WTC11 (cell line): ENCODE results near the gene FAH. TPM values are rescaled to one million over a fixed set of nuclear protein-coding genes. Genes with fewer than 3 reads are reported as not detected.
A peak's percentile ranks its signal among the peaks of the same experiment; 100 is the strongest.

Experiments
- ATAC-seq: fragments of 200-7000 bp; cut with Tn5 transposase; 2 replicates; pipeline ENCODE4 v1.10.0; 2021; ENCODE audit warnings: mild to moderate bottlenecking, moderate library complexity
- CTCF ChIA-PET: fragments of 300-600 bp; sonication (Branson Sonifier 250); formaldehyde crosslinking; loops from one replicate; lab custom pipeline; 2021; ENCODE audit warnings: antibody characterized with exemption; lab: Charles Lee
- POLR2A ChIA-PET: fragments of 350-600 bp; sonication (Branson Sonifier 250); formaldehyde crosslinking; loops from one replicate; lab custom pipeline; 2021; ENCODE audit warnings: antibody characterized with exemption; lab: Charles Lee
- DNase-seq: peaks from one replicate; pipeline ENCODE4 v3.0.0; 2021; ENCODE audit warnings: low spot score
- H3K27ac Mint-ChIP-seq: 2 replicates; pipeline ENCODE4 v1.8.0; 2021; ENCODE audit warnings: mixed read lengths
- H3K27me3 Mint-ChIP-seq: 2 replicates; pipeline ENCODE4 v1.8.0; 2021; ENCODE audit warnings: low read depth, mild to moderate bottlenecking, moderate library complexity, mixed read lengths
- H3K36me3 Mint-ChIP-seq: 2 replicates; pipeline ENCODE4 v1.8.0; 2021; ENCODE audit warnings: mixed read lengths
- H3K4me1 Mint-ChIP-seq: 2 replicates; pipeline ENCODE4 v1.8.0; 2022; ENCODE audit warnings: mixed read lengths
- H3K4me3 Mint-ChIP-seq: 2 replicates; pipeline ENCODE4 v1.8.0; 2021; ENCODE audit warnings: mild to moderate bottlenecking, moderate library complexity, mixed read lengths
- H3K9me3 Mint-ChIP-seq: 2 replicates; pipeline ENCODE4 v1.8.0; 2021; ENCODE audit warnings: mixed read lengths
- AFF4 ChIP-seq: sonication (generic); formaldehyde crosslinking; IDR thresholded peaks from 2 replicates; pipeline ENCODE4 v1.8.1; 2023; ENCODE audit warnings: mild to moderate bottlenecking, missing genetic modification reagents, borderline replicate concordance
- CREB1 ChIP-seq: sonication (generic); formaldehyde crosslinking; IDR thresholded peaks from 2 replicates; pipeline ENCODE4 v1.8.0; 2023; ENCODE audit warnings: mild to moderate bottlenecking, missing genetic modification reagents
- E2F5 ChIP-seq: sonication (generic); formaldehyde crosslinking; IDR thresholded peaks from 2 replicates; pipeline ENCODE4 v1.8.1; 2022; ENCODE audit warnings: mild to moderate bottlenecking, moderate library complexity, missing genetic modification reagents
- ESRRA ChIP-seq: sonication (generic); formaldehyde crosslinking; IDR thresholded peaks from 2 replicates; pipeline ENCODE4 v1.8.1; 2022; ENCODE audit warnings: mild to moderate bottlenecking, missing genetic modification reagents, borderline replicate concordance
- FOXJ3 ChIP-seq: sonication (generic); formaldehyde crosslinking; IDR thresholded peaks from 2 replicates; pipeline ENCODE4 v1.9.0; 2021; ENCODE audit warnings: missing genetic modification reagents, mild to moderate bottlenecking, borderline replicate concordance
- FOXK1 ChIP-seq: sonication (generic); formaldehyde crosslinking; IDR thresholded peaks from 2 replicates; pipeline ENCODE4 v1.8.0; 2022; ENCODE audit warnings: mild to moderate bottlenecking, moderate library complexity, missing genetic modification reagents
- GTF2I ChIP-seq: fragments of 250-450 bp; sonication (Bioruptor Pico); conservative IDR thresholded peaks from 2 replicates; pipeline ENCODE4 v1.4.0; 2021; ENCODE audit warnings: mild to moderate bottlenecking
- IRF2 ChIP-seq: sonication (generic); formaldehyde crosslinking; IDR thresholded peaks from 2 replicates; pipeline ENCODE4 v1.8.0; 2022; ENCODE audit warnings: low read depth, missing genetic modification reagents, borderline replicate concordance
- JAZF1 ChIP-seq: fragments of 250-450 bp; sonication (Bioruptor Pico); IDR thresholded peaks from 2 replicates; pipeline ENCODE4 v1.9.0; 2021; ENCODE audit warnings: moderate library complexity, mild to moderate bottlenecking, inconsistent platforms
- JUN ChIP-seq: sonication (generic); formaldehyde crosslinking; IDR thresholded peaks from 2 replicates; pipeline ENCODE4 v1.8.0; 2023; ENCODE audit warnings: mild to moderate bottlenecking, missing genetic modification reagents
- KAT7 ChIP-seq: sonication (generic); formaldehyde crosslinking; IDR thresholded peaks from 2 replicates; pipeline ENCODE4 v1.8.1; 2023; ENCODE audit warnings: missing genetic modification reagents, mild to moderate bottlenecking, borderline replicate concordance
- MYBL2 ChIP-seq: sonication (generic); formaldehyde crosslinking; IDR thresholded peaks from 2 replicates; pipeline ENCODE4 v1.8.1; 2023; ENCODE audit warnings: mild to moderate bottlenecking, moderate library complexity, missing genetic modification reagents
- PRRX2 ChIP-seq: fragments of 250-450 bp; sonication (Bioruptor Pico); IDR thresholded peaks from 2 replicates; pipeline ENCODE4 v1.8.0; 2021; ENCODE audit warnings: mild to moderate bottlenecking
- SMAD3 ChIP-seq: sonication (generic); formaldehyde crosslinking; IDR thresholded peaks from 2 replicates; pipeline ENCODE4 v1.8.0; 2022; ENCODE audit warnings: missing genetic modification reagents, mild to moderate bottlenecking, borderline replicate concordance
- TCF7 ChIP-seq: sonication (generic); formaldehyde crosslinking; IDR thresholded peaks from 2 replicates; pipeline ENCODE4 v1.8.0; 2022; ENCODE audit warnings: mild to moderate bottlenecking, low read depth, missing genetic modification reagents, moderate library complexity
- TP53 ChIP-seq: sonication (generic); formaldehyde crosslinking; IDR thresholded peaks from 2 replicates; pipeline ENCODE4 v1.8.1; 2023; ENCODE audit warnings: mild to moderate bottlenecking, missing genetic modification reagents
- ZNF416 ChIP-seq: fragments of 250-450 bp; sonication (Bioruptor Pico); IDR thresholded peaks from 2 replicates; pipeline ENCODE4 v1.9.0; 2021; ENCODE audit warnings: mild to moderate bottlenecking, inconsistent platforms
- total RNA-seq: library from RNA; stranded (reverse); gene quantifications from 3 replicates; pipeline ENCODE4 v1.2.3, GENCODE V29; 2021
- TF ChIP-seq, protein P1 (sequence below): sonication (generic); formaldehyde crosslinking; IDR thresholded peaks from 2 replicates; pipeline ENCODE4 v1.8.1; 2023; ENCODE audit warnings: mild to moderate bottlenecking, moderate library complexity, missing genetic modification reagents
- TF ChIP-seq, protein P2 (sequence below): sonication (generic); formaldehyde crosslinking; IDR thresholded peaks from 2 replicates; pipeline ENCODE4 v1.8.0; 2023; ENCODE audit warnings: mild to moderate bottlenecking, missing genetic modification reagents
- TF ChIP-seq, protein P3 (sequence below): sonication (generic); formaldehyde crosslinking; IDR thresholded peaks from 2 replicates; pipeline ENCODE4 v1.8.0; 2022; ENCODE audit warnings: mild to moderate bottlenecking, missing genetic modification reagents
- TF ChIP-seq, protein P4 (sequence below): sonication (generic); formaldehyde crosslinking; IDR thresholded peaks from 2 replicates; pipeline ENCODE4 v1.8.0; 2023; ENCODE audit warnings: missing genetic modification reagents

Gene FAH
- total RNA-seq, 1 experiment from 2014 or later: 22.8 TPM

DNA sequence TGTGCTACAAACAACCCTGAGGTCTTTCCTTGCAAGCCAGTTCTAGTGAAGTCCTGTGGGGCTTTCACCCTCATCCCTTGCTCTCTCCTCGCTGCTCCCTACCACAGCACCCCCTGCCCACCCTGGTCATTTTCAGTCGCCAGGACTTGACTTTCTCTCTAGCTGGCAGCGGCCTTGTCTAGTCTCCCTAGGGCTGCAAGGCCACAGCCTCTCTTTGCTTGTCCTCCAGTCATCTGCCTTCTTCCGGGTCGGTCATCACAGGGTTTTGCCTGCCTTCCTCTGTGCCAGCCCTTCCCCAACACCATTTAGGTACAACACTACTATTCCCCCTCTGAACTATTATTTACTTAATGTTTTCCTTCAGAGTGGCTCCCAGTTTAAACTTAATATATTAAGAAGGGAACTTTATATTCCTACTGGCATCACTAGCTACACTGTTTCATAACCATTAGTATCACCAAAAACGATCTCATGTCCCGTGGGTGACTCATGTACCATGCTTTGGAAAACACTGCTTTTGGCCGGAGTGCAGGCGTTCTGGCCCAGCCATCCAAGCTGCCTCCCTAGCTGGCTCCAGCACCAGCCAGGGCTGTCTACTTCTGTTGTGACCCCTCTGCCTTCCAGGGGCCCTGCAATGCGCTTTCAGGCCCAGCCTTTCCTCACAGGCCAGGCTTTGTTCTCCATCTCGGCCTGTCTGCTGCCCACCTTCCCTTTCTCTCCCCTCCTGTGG lies 21.4 kb downstream of the FAH start:
- CTCF ChIA-PET: interaction anchor here (0.9 to 1.9 kb wide), 10 partner anchors 13 to 462 kb away, joined by 3 to 6 read pairs (median 4); partner anchors contain the start of gene FAH
- no peak for ATAC-seq
- Mint-ChIP-seq H3K9me3 (peaks cover 5% of the 10 kb centered on the region), H3K36me3 (peaks cover 16% of the 10 kb centered on the region), H3K27ac (peak overlapping the region; percentile 41), H3K4me3 (no peak overlapping the region), H3K4me1 (no peaks in the 10 kb centered on the region), H3K27me3 (no peaks in the 10 kb centered on the region)
- POLR2A ChIA-PET: interaction anchor here (0.6 kb wide), 1 partner anchor 111 kb away, joined by 4 read pairs; no protein-coding TSS in a partner anchor
- no peak for DNase-seq
- no peak for TF ChIP-seq SMAD3
- TF ChIP-seq JAZF1 (CRISPR knock-in tag): no peak
- no peak for TF ChIP-seq FOXJ3 (CRISPR knock-in tag)
- no peak for TF ChIP-seq TP53
- TF ChIP-seq PRRX2 (CRISPR knock-in tag): no peak
- no peak for TF ChIP-seq ZNF416 (CRISPR knock-in tag)
- no peak for TF ChIP-seq MYBL2
- no peak for TF ChIP-seq KAT7 (CRISPR knock-in tag)

DNA sequence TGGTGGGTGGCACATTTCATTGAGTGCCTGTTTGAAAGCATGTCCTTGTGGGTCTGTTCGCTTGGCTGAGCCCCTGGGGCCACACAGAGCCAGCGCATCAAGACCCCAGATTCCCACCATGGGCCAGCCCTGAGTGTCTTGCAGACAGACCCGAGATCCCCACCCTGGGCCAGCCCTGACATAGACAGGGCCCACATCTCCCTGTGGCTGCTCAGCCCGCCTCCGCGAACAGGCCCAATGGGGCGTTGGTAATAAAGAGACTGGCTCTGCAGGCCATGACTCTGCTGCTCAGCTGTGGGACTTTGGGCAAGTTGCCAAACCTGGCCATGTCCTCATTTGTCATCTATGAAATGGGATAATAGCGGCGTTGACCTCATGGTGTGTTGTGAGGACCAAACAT lies 22.6 kb downstream of the FAH start:
- POLR2A ChIA-PET: no interaction called here
- Mint-ChIP-seq H3K36me3 (peaks cover 14% of the 10 kb centered on the region), H3K4me3 (no peak overlapping the region), H3K27ac (no peak overlapping the region; the same call in 1 of the 2 replicates), H3K9me3 (peaks cover 4% of the 10 kb centered on the region), H3K27me3 (no peaks in the 10 kb centered on the region), H3K4me1 (no peaks in the 10 kb centered on the region)
- ATAC-seq (no peak), DNase-seq (no peak)
- CTCF ChIA-PET: no interaction called here
- no peak for TF ChIP-seq FOXK1 (CRISPR knock-in tag)
- TF ChIP-seq, protein P1, sequence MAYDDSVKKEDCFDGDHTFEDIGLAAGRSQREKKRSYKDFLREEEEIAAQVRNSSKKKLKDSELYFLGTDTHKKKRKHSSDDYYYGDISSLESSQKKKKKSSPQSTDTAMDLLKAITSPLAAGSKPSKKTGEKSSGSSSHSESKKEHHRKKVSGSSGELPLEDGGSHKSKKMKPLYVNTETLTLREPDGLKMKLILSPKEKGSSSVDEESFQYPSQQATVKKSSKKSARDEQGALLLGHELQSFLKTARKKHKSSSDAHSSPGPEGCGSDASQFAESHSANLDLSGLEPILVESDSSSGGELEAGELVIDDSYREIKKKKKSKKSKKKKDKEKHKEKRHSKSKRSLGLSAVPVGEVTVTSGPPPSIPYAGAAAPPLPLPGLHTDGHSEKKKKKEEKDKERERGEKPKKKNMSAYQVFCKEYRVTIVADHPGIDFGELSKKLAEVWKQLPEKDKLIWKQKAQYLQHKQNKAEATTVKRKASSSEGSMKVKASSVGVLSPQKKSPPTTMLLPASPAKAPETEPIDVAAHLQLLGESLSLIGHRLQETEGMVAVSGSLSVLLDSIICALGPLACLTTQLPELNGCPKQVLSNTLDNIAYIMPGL: no peak
- TF ChIP-seq CREB1: no peak
- no peak for TF ChIP-seq E2F5 (CRISPR knock-in tag)
- no peak for TF ChIP-seq IRF2
- TF ChIP-seq ESRRA: no peak
- TF ChIP-seq GTF2I (CRISPR knock-in tag): no peak
- TF ChIP-seq KAT7 (CRISPR knock-in tag): no peak
- TF ChIP-seq AFF4 (CRISPR knock-in tag): no peak
- TF ChIP-seq, protein P2, sequence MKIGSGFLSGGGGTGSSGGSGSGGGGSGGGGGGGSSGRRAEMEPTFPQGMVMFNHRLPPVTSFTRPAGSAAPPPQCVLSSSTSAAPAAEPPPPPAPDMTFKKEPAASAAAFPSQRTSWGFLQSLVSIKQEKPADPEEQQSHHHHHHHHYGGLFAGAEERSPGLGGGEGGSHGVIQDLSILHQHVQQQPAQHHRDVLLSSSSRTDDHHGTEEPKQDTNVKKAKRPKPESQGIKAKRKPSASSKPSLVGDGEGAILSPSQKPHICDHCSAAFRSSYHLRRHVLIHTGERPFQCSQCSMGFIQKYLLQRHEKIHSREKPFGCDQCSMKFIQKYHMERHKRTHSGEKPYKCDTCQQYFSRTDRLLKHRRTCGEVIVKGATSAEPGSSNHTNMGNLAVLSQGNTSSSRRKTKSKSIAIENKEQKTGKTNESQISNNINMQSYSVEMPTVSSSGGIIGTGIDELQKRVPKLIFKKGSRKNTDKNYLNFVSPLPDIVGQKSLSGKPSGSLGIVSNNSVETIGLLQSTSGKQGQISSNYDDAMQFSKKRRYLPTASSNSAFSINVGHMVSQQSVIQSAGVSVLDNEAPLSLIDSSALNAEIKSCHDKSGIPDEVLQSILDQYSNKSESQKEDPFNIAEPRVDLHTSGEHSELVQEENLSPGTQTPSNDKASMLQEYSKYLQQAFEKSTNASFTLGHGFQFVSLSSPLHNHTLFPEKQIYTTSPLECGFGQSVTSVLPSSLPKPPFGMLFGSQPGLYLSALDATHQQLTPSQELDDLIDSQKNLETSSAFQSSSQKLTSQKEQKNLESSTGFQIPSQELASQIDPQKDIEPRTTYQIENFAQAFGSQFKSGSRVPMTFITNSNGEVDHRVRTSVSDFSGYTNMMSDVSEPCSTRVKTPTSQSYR (CRISPR knock-in tag): no peak
- no peak for TF ChIP-seq TCF7 (CRISPR knock-in tag)
- TF ChIP-seq TP53: no peak
- TF ChIP-seq, protein P3, sequence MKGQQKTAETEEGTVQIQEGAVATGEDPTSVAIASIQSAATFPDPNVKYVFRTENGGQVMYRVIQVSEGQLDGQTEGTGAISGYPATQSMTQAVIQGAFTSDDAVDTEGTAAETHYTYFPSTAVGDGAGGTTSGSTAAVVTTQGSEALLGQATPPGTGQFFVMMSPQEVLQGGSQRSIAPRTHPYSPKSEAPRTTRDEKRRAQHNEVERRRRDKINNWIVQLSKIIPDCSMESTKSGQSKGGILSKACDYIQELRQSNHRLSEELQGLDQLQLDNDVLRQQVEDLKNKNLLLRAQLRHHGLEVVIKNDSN (CRISPR knock-in tag): no peak
- TF ChIP-seq, protein P4, sequence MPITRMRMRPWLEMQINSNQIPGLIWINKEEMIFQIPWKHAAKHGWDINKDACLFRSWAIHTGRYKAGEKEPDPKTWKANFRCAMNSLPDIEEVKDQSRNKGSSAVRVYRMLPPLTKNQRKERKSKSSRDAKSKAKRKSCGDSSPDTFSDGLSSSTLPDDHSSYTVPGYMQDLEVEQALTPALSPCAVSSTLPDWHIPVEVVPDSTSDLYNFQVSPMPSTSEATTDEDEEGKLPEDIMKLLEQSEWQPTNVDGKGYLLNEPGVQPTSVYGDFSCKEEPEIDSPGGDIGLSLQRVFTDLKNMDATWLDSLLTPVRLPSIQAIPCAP (CRISPR knock-in tag): no peak
- no peak for TF ChIP-seq JUN (CRISPR knock-in tag)
